Iris pigment epithelial cell (primary cell): ENCODE results near the gene JUND.

Experiments used
- DNase-seq: peaks from one replicate; pipeline ENCODE4 v3.0.0-alpha.2; 2011; ENCODE audit warnings: low read depth

JUND gene

GRCh38 chr19:18289471-18290301 is 8.3 kb upstream of the JUND start:
- no peak for DNase-seq

DNA sequence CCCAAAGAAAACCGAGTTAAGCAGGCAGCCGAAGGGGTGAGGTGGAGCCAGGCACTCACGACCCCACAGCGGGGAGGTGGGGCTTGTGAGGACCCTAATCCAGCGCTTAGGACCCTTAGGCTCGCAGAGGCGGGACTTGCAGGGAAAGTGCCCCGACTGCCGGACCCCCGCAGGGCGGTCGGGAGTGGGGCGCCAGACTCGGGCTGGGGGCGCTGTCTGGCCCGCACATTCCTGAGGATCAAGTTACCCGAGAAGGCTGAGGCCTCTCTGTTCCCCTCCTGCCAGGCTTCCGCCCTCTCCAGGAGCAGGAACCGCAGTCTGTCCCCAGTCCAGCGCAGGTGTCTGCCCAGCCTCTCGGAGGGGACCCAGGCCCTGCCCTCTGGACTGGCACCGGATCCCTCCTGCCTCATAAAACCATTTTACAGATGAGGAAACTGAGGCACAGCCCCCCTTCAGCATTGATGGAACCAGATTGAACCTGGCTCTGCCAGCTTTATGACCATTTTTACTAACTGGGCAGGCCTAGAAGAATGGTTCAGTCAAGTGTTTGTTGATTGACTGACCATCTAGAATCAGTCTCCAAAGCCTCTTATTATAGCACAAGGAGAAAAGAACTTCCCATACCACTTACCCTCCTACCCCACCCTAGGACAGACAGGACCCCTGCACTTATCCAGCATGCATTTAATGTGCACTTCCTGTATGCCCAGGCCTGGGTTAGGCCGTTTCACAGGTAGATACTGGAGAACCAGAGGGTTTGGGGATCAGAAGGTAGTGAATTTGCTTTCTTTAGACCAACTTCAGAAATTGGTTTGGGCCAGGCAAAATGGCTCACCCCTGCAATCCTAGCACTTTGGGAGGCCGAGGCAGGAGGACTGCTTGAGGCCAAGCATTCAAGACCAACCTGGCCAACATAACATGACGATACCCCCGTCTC is 6.7 kb upstream of the JUND start:
- peak; percentile 73 for DNase-seq

GRCh38 chr19:18286973-18287635 is 5.7 kb upstream of the JUND start:
- no peak for DNase-seq

GRCh38 chr19:18284712-18285360 is 3.4 kb upstream of the JUND start:
- DNase-seq, result no peak

DNA sequence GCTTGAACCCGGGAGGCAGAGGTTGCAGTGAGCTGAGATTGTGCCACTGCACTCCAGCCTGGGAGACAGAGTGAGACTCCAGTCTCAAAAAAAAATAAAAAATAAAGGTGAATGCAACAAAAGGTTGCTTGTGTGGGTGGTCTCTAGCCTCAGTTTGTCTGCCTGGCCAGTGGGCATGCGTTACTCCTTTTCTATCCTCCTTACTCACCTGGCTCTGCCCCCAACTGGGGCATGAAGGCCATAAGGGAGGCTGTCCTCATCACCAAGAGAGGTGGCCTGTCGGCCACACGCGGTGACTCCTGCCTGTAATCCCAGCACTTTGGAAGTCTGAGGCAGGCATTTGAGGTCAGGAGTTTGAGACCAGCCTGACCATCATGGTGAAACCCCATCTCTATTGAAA is 1.9 kb upstream of the JUND start:
- DNase-seq, result no peak

DNA sequence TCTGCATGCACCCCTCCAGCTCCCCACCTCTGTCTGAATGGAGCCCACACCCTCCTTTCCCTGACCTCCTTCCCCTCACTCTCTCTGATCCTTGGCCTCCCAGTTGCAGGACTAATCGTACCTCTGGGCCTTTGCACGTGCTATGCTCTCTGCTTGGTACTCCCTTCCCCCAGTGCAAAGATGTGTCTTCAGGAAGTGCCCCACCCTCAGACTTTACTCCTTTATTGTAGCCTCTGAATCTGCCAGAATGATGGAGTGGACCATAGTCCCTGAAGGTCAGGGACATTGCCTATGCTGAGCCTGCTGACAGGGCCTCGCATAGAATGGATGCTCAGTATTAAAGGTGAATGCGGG is 1.3 kb upstream of the JUND start:
- no peak for DNase-seq

GRCh38 chr19:18282021-18282787 is 782 bp upstream of the JUND start:
- no peak for DNase-seq

DNA sequence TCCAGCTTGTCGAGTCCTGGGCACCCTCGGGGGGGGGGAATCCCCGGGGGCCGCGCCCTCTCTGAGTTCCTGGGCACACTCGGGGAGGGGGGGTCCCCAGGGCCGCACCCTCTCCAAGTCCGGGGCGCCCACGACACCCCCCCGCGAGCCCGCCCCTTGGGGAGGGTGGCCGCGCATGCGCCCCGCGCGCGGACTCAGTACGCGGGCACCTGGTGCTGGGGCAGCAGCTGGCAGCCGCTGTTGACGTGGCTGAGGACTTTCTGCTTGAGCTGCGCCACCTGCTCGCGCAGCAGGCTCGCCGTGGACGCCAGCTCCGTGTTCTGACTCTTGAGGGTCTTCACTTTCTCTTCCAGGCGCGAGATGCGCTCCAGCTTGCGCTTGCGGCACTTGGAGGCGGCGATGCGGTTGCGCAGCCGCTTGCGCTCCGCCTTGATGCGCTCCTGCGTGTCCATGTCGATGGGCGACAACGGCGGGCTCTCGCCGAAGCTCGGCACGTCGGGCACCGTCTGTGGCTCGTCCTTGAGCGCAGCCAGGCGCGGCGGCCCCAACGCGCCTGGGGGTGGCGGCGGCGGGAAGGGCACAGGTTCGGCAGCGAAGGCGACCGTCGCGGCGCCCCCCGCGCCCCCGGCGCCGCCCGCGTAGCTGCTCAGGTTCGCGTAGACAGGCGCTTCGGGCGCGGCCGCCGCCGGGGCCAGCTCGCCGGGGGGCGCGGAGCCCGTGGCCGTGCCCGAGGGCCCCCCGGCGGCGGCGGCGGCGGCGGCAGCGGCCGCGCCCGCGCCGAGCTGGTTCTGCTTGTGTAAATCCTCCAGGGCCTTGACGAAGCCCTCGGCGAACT is 958 bp downstream of the JUND start:
- peak; percentile 73 for DNase-seq

DNA sequence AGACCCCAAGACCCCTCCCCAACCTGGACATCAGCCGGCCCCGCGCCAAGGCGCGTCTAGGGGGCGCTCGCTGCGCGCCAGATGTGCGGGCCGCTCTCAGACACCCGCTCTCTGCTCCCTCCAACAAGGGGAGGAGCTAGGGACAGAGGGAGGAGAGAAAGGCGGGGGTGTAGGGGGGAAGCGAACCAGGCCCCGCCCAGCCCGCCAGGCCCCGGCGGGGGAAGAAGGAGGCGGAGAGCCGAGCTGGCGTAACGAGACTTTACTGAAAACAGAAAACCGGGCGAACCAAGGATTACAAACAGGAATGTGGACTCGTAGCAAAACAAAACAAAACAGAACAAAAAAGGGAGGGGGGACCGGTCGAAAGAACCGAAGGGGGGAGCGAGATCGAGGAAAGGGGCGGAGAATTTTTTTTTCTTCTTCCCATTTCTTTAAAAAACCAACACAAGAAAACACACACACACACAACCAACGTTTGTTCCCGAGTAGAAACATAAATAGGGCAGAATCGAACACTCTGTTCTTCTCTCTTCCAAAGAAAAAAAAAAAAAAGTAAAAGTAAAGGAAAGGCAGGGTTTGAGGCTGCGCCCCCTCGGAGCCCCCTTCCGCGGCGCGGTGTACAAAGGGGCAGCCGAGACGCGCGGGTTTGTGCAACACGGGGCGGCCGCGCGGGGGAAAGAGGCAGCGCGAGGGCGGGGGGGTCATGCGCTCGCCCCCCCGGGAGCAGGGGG is 1.7 kb downstream of the JUND start:
- DNase-seq, result peak; percentile 95

- peak; percentile 19 for DNase-seq
These were observed 2.2 kb downstream of the JUND start for GRCh38 chr19:18279266-18279515.

GRCh38 chr19:18278521-18279265 is 2.7 kb downstream of the JUND start:
- DNase-seq, result peak; percentile 28

GRCh38 chr19:18274781-18275356 is 6.6 kb downstream of the JUND start:
- peak; percentile 88 for DNase-seq

- peak; percentile 22 for DNase-seq
These were observed 7.1 kb downstream of the JUND start, which contains the start of gene IQCN for GRCh38 chr19:18274219-18274780. Gene IQCN (minus strand): TSS chr19:18274452. CDS start chr19:18269478, 4,974 bp downstream.

DNA sequence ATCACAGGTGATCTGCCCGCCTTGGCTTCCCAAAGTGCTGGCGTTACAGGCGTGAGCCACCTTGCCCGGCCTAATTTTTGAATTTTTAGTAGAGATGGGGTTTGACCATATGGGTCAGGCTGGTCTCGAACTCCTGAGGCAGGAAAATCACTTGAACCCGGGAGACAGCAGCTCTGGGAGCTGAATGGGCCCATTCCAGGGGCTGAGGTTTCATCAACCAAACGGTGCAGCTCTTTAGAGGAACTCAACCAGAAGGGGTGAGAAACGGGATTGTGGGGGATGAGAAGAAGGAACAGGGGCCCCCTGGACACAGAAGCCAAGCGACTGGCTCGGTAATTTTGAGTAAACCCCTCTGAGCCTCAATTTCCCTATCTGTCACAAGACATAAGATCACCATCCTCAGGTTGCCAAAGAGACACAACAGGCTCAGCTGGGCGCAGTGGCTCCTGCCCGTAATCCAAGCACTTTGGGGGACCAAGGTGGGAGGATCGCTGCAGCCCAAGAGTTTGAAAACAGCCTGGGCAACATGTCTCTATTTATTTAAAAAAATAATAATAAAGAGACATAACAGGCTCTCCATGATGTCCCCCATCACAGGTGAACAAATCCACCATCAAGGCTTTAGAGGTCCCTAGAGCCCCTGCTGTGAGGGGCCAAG is 7.7 kb downstream of the JUND start:
- no peak for DNase-seq

- no peak for DNase-seq
These were observed 10.0 kb downstream of the JUND start for GRCh38 chr19:18271433-18271841.

GRCh38 chr19:18270326-18270725 is 11.1 kb downstream of the JUND start:
- DNase-seq, result no peak

- DNase-seq, result no peak
These were observed 12.2 kb downstream of the JUND start for GRCh38 chr19:18269070-18269723.
